Thyroid gland (tissue), 4 donors: ENCODE results near the gene ZBTB5.

Experiments used
- CTCF ChIP-seq, 6 experiments: fragments of 200-600 bp in 3 of 6; fragments of 450-650 bp in 3 of 6; sonication (generic) in 3 of 6; IDR thresholded peaks; one replicate each; pipeline ENCODE4 v1.5.1; 2016 to 2019; ENCODE audit warnings: antibody characterized with exemption in 6 of 6, mild to moderate bottlenecking in 2 of 6, inconsistent platforms in 1 of 6, moderate library complexity in 1 of 6
- POLR2A ChIP-seq, 2 donors: fragments of 450-650 bp; IDR thresholded peaks; one replicate each; pipeline ENCODE4 v1.6.1; 2017; ENCODE audit warnings: antibody characterized with exemption in 2 of 2, mild to moderate bottlenecking in 2 of 2, moderate library complexity in 1 of 2

- no peak for TF ChIP-seq CTCF (IDR thresholded peaks at IDR 0.05)
- TF ChIP-seq POLR2A (IDR thresholded peaks at IDR 0.05), result no peak
Measured at GRCh38 chr9:37446401-37446800, 18.8 kb downstream of the ZBTB5 start.
